Measurements from ENCODE around the gene IVL.

Gene IVL

DNA sequence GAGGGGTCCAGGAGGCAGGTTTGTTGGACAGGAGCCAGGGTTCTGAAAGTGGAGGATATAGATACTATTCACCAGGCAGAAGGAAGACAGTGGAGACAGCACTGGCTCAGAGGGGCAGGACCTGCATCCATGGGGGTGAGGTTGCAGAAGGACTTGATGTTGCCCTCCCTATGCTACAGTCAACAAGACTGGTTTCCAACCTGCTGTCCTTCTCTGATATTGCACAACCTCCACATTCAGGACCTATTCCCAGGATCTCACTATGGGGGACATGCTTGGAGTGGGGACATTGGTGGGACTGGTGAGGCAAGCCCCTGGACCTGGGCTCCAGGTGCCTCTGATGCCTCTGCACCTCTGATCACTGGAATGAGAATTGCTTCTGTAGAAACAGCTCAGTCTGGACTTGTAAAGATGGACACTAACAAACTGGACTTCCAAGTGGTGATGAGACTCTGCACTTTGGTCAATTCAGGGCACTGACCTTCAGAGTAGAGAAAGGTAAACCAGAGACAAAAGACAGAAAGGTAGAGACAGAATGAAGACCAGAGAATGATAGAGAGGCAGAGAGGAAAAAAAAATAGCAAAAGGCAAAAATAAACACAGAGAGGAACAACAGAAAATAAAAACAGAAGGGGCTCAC lies 28.7 kb upstream of the IVL start:
- ChIA-PET POLR2A (no interaction called here), CTCF (interaction anchor here (0.9 to 2.5 kb wide), 5 partner anchors 9 to 46 kb away, joined by 3 to 15 read pairs (median 9); no protein-coding TSS in a partner anchor)
- TF ChIP-seq, protein P1, sequence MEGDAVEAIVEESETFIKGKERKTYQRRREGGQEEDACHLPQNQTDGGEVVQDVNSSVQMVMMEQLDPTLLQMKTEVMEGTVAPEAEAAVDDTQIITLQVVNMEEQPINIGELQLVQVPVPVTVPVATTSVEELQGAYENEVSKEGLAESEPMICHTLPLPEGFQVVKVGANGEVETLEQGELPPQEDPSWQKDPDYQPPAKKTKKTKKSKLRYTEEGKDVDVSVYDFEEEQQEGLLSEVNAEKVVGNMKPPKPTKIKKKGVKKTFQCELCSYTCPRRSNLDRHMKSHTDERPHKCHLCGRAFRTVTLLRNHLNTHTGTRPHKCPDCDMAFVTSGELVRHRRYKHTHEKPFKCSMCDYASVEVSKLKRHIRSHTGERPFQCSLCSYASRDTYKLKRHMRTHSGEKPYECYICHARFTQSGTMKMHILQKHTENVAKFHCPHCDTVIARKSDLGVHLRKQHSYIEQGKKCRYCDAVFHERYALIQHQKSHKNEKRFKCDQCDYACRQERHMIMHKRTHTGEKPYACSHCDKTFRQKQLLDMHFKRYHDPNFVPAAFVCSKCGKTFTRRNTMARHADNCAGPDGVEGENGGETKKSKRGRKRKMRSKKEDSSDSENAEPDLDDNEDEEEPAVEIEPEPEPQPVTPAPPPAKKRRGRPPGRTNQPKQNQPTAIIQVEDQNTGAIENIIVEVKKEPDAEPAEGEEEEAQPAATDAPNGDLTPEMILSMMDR (IDR thresholded peaks at IDR 0.05; ENCODE audit: control extremely low read depth, extremely low read depth, low read depth, missing control alignments), result no peak
- DNase-seq (ENCODE audit: extremely low spot score), result no peak

DNA sequence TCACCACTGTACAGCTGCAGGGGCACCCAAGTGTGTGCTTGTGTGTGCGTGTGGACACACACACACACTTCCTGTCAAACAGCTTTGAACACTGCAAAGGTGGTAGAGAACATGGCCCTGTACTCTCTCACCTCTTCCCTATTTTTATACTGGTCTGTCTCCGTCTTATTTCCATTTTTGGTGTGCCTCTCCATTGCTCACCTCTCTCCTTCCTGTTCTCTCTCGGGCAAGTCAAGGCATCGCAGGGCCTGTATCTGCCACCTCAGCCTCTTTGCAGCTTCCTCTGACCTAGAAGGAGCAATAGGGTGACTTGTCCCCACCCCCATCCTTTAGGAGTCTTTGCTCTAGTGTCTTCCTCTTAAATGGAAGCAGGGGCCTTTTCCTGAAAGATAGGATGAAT lies 28.0 kb upstream of the IVL start:
- CTCF ChIA-PET, result interaction anchor here (0.9 kb wide), 1 partner anchor 46 kb away, joined by 3 read pairs; no protein-coding TSS in a partner anchor
- no peak for DNase-seq (ENCODE audit: extremely low spot score)
- TF ChIP-seq, protein P1 (IDR thresholded peaks at IDR 0.05; ENCODE audit: control extremely low read depth, extremely low read depth, low read depth, missing control alignments), result no peak
- POLR2A ChIA-PET, result no interaction called here

DNA sequence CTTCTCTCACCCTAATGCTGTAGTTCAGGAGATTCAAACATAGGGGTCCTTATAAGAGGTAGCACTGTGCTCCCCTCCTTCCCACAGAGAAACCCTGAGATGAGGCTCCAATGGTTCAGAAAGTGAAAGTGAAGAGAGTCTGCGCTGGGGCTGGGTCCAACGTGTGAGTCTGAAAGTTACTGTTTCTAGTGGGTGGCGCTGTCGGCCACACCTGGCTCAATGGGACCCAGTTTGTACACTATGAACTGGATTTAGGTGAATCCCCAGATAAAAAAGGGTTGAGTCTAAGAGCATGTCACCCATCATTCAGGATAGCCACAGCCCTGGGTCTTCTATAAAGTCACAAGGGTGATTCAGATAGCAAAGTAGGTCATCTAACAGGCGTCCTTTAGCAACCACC lies 27.4 kb upstream of the IVL start:
- ChIA-PET POLR2A (no interaction called here), CTCF (no interaction called here)
- TF ChIP-seq, protein P1 (IDR thresholded peaks at IDR 0.05; ENCODE audit: control extremely low read depth, extremely low read depth, low read depth, missing control alignments), result no peak
- peak; percentile 54 for DNase-seq (ENCODE audit: extremely low spot score)

DNA sequence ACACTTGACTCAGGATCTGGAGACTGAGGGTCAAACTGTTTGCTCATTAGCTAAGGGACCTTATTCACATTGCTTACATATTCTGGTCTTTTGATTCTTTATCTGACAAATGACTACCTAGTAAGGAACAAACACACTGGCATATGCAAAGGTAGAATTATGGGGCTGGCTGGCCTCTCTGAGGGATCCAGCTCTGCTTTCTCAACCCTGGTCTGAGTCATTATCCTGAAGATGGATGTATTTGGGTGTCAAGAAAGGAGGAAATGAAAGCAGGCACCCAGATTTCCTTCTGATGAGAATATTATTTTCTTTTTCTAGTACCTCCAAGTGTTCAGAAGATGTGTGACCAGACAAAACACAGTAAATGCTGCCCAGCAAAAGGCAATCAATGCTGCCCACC lies 24.3 kb upstream of the IVL start:
- TF ChIP-seq, protein P1 (IDR thresholded peaks at IDR 0.05; ENCODE audit: control extremely low read depth, extremely low read depth, low read depth, missing control alignments), result no peak
- POLR2A ChIA-PET, result interaction anchor here (0.9 kb wide), 1 partner anchor 24 kb away, joined by 3 read pairs; the partner anchor contains the start of gene IVL
- CTCF ChIA-PET, result interaction anchor here (1.0 to 1.8 kb wide), 3 partner anchors 14 to 20 kb away, joined by 3 to 5 read pairs (median 4); no protein-coding TSS in a partner anchor
- no peak for DNase-seq (ENCODE audit: extremely low spot score)

DNA sequence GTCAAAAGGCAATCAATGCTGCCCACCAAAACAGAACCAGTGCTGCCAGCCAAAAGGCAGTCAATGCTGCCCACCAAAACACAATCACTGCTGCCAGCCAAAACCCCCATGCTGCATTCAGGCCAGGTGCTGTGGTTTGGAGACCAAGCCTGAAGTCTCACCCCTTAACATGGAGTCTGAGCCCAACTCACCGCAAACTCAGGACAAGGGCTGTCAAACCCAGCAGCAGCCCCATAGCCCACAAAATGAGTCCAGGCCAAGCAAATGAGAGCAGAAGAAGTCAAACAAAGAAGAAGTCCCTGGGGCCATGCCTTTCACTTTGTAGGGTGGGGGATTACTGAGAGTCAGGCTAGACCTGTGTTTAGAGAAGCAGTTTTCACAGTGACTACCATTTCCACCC lies 23.8 kb upstream of the IVL start:
- POLR2A ChIA-PET, result interaction anchor here (0.9 kb wide), 1 partner anchor 24 kb away, joined by 3 read pairs; the partner anchor contains the start of gene IVL
- TF ChIP-seq, protein P1 (IDR thresholded peaks at IDR 0.05; ENCODE audit: control extremely low read depth, extremely low read depth, low read depth, missing control alignments), result no peak
- no peak for DNase-seq (ENCODE audit: extremely low spot score)
- CTCF ChIA-PET, result interaction anchor here (1.0 to 1.8 kb wide), 3 partner anchors 14 to 19 kb away, joined by 3 to 5 read pairs (median 4); no protein-coding TSS in a partner anchor

DNA sequence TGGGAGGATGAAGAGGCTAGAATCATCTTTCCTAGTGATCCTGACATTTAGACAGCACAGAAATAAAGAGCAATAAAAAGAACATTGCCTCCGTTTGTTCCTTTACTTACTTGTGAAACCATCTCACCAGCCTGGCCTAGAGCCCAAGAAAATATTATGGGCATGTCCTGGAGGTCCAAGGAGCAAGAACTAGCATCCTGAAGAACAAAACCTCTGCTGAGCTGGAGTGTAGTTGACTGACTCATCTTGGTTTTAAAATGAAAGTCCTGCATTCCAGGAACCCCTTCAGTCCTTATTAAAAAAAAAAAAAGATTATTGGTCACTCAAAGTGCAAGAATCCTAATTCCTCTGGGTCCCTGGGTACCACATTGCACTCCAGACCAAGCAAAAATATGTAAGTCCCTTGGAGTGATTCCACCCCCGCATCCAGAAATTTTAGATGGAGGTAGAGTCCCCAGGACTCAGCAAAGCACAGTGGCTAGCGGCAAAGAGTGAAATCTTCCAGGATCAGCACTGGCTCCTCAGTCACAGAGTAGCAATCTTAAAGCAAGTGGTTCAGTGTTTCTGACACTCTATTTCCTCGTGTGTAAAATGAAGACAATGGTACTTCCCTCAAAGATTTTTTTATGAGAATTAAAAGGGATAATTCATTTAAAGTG lies 23.3 kb upstream of the IVL start:
- POLR2A ChIA-PET, result no interaction called here
- no peak for DNase-seq (ENCODE audit: extremely low spot score)
- CTCF ChIA-PET, result interaction anchor here (1.7 to 1.8 kb wide), 2 partner anchors 15 to 16 kb away, joined by 4 to 5 read pairs; no protein-coding TSS in a partner anchor

More for the DNA sequence above, 23.3 kb upstream of the IVL start:
- TF ChIP-seq, protein P1 (IDR thresholded peaks at IDR 0.05; ENCODE audit: control extremely low read depth, extremely low read depth, low read depth, missing control alignments), result no peak

Data from GM10248 (cell line).